ENCODE measurements around the gene LCORL. TPM values are rescaled to one million over a fixed set of nuclear protein-coding genes. Genes with fewer than 3 reads are reported as not detected.

Gene LCORL
- total RNA-seq, 2 experiments from 2014 or later, result 8.1 to 10.5 TPM

- intact Hi-C loops (cut with micrococcal nuclease), result loop anchor here (5.0 kb wide), 1 partner anchor 1587 kb away; the partner anchor contains the start of gene TAPT1
- Mint-ChIP-seq H3K9me3 (no peaks in the 10 kb centered on the region), H3K4me1 (ENCODE audit: low read depth) (peaks cover 21% of the 10 kb centered on the region), H3K4me3 (no peak overlapping the region), H3K27me3 (no peaks in the 10 kb centered on the region), H3K27ac (no peak overlapping the region), H3K36me3 (peaks cover 52% of the 10 kb centered on the region)
- ChIA-PET CTCF (no interaction called here), POLR2A (no interaction called here)
- DNase-seq, result no peak
Observed at GRCh38 chr4:17814140-17814539, 207.4 kb downstream of the LCORL start.

DNA sequence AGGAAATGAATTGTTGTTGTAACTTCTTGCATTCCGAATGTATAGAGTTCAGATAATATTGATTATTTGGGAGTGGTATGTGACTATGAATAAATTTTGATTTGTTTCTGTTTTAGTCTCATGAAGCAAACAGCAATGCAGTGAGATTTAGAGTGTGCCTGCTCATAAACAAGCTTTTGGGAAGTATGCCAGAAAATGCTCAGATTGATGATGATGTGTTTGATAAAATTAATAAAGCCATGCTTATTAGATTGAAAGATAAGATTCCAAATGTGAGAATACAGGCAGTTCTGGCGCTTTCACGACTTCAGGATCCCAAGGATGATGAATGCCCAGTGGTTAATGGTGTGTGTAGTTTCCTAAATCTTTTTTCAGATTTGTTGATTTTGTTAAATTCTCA, 208.8 kb downstream of the LCORL start:
- intact Hi-C loops (cut with micrococcal nuclease), result loop anchor here (5.0 kb wide), 1 partner anchor 1586 kb away; the partner anchor contains the start of gene TAPT1
- H3K4me3 Mint-ChIP-seq, result peak overlapping the region; percentile 94
- no peaks in the 10 kb centered on the region for H3K9me3 Mint-ChIP-seq
- no peak for DNase-seq
- peaks cover 54% of the 10 kb centered on the region for H3K36me3 Mint-ChIP-seq
- H3K27ac Mint-ChIP-seq, result no peak overlapping the region
- peaks cover 31% of the 10 kb centered on the region for H3K4me1 Mint-ChIP-seq (ENCODE audit: low read depth)
- no peaks in the 10 kb centered on the region for H3K27me3 Mint-ChIP-seq
- POLR2A ChIA-PET, result interaction anchor here (1.6 kb wide), 1 partner anchor 235 kb away, joined by 4 read pairs; no protein-coding TSS in a partner anchor
- CTCF ChIA-PET, result no interaction called here

- Mint-ChIP-seq H3K4me1 (ENCODE audit: low read depth) (peaks cover 31% of the 10 kb centered on the region), H3K27ac (peak overlapping the region; percentile 97), H3K27me3 (no peaks in the 10 kb centered on the region), H3K36me3 (peaks cover 54% of the 10 kb centered on the region), H3K9me3 (no peaks in the 10 kb centered on the region), H3K4me3 (peak overlapping the region; percentile 94)
- intact Hi-C loops (cut with micrococcal nuclease), result loop anchor here (5.0 kb wide), 1 partner anchor 1585 kb away; the partner anchor contains the start of gene TAPT1
- no peak for DNase-seq
- ChIA-PET POLR2A (interaction anchor here (1.6 kb wide), 1 partner anchor 234 kb away, joined by 4 read pairs; no protein-coding TSS in a partner anchor), CTCF (no interaction called here)
Observed at GRCh38 chr4:17812125-17812524, 209.4 kb downstream of the LCORL start.

DNA sequence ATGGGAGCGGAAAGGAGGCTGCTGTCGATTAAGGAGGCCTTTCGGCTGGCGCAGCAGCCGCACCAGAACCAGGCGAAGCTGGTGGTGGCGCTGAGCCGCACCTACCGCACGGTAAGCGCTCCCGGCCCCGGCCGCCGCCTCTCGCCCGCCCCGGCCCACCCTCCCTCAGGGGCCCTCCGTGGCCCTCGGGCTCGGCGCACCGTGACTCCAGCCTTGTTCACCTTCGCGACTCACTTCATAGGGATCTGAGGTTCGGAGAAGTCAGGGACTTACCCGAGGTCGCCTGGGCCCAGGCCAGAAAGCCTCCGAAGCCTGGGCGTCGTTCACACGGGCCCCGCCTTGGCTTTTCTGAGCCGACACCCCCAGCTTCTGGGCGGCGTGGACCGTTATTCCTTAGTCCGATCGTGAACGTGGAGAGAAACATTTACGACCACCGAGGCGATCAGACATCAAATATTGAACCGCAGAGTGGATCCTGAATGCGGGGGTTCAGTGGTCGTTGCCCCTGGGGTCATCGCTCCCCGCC, 210.4 kb downstream of the LCORL start:
- Mint-ChIP-seq H3K9me3 (no peaks in the 10 kb centered on the region), H3K27me3 (no peaks in the 10 kb centered on the region), H3K36me3 (peaks cover 47% of the 10 kb centered on the region), H3K27ac (peak overlapping the region; percentile 97), H3K4me3 (peak overlapping the region; percentile 94), H3K4me1 (ENCODE audit: low read depth) (peaks cover 39% of the 10 kb centered on the region)
- ChIA-PET POLR2A (interaction anchor here (0.6 to 2.2 kb wide), 4 partner anchors 10 to 1585 kb away, joined by 3 to 9 read pairs (median 5); partner anchors contain the start of gene TAPT1), CTCF (interaction anchor here (4.5 to 5.0 kb wide), 2 partner anchors 13 to 263 kb away, joined by 25 to 46 read pairs; no protein-coding TSS in a partner anchor)
- intact Hi-C loops (cut with micrococcal nuclease), result loop anchor here (1.0 to 5.0 kb wide), 4 partner anchors 174 to 1584 kb away; partner anchors contain the start of gene TAPT1
- DNase-seq, result no peak

DNA sequence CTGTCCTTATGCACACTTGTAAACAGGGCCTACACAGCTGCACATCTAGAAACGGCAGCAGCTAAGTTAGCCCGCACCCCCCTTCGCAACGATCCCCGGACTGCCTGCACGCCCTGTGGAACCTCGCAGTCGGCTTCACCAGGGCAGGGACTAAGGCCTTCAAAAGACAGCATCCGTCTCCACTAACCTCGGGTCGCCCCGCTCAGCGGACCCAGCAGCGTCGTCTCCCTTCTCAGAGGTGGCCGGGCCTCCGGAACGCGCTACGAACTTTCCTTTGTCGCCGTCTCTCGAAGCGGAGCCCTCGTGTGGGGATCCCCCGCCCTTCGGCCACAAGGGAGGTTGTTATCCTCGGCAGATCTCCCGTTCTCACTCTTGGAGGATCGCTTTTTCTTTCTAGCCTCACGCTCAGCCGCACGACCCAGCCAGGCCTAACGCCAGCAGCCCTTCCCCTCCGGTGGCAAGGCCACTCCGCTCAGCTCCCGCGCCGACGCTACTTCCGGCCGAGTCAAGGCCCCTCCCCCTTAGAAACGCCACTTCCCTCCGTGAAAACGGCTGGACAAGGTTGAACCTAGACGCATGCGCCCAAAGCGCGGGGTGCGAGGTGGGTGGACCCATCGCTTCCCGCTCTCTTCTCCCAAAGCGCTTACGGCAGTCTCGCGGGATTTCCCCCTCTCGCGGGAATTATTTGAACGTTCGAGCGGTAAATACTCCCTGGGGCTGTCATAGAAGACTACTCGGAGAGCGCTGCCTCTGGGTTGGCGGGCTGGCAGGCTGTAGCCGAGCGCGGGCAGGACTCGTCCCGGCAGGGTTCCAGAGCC, 211.1 kb downstream of the LCORL start, which contains the start of the genes DCAF16 and NCAPG:
DCAF16 (minus strand) TSS at position 498 of the 818 bp plus-strand sequence. CDS start 6,616 bp downstream, outside the sequence.
NCAPG (plus strand) TSS at position 720 of the 818 bp plus-strand sequence. CDS start 99 bp downstream, outside the sequence.
- Mint-ChIP-seq H3K4me1 (ENCODE audit: low read depth) (peaks cover 44% of the 10 kb centered on the region), H3K4me3 (peak within 1 kb of the TSS; percentile 94)

DNA sequence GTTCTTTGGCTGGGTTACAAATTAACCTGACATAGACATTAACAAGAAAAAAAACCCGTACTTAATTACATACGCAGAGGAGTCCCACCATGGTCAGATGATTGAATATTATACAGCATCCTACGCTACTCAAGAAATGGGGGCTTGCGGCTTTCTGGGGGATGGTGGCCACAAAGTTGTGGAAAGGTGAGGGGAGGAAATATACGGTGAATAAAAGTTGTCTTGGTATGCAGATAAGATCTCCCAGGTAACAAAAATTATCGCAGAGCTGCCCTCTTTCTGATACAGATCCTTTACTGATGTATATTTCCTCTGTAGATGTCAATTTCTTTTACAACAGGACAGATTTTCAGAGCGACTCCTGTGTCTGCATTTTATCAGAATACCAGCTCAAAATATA, 211.9 kb downstream of the LCORL start:
- ChIA-PET POLR2A (interaction anchor here (0.6 to 2.2 kb wide), 3 partner anchors 12 to 231 kb away, joined by 3 to 9 read pairs (median 5); no protein-coding TSS in a partner anchor), CTCF (interaction anchor here (1.1 to 5.0 kb wide), 6 partner anchors 12 to 261 kb away, joined by 3 to 46 read pairs (median 6); partner anchors contain the start of gene MED28)
- Mint-ChIP-seq H3K27me3 (no peaks in the 10 kb centered on the region), H3K4me1 (ENCODE audit: low read depth) (peaks cover 50% of the 10 kb centered on the region), H3K36me3 (peaks cover 44% of the 10 kb centered on the region), H3K9me3 (no peaks in the 10 kb centered on the region), H3K27ac (peak overlapping the region; percentile 97), H3K4me3 (peak overlapping the region; percentile 94)
- no peak for DNase-seq
- intact Hi-C loops (cut with micrococcal nuclease), result loop anchor here (1.0 to 5.0 kb wide), 7 partner anchors 195 to 1582 kb away; partner anchors contain the start of genes LAP3, MED28, QDPR and TAPT1

More for the DNA sequence above, 211.1 kb downstream of the LCORL start, which contains the start of the genes DCAF16 and NCAPG:
- Mint-ChIP-seq H3K36me3 (peaks cover 46% of the 10 kb centered on the region), H3K27me3 (no peaks in the 10 kb centered on the region), H3K27ac (peak within 1 kb of the TSS; percentile 97), H3K9me3 (no peaks in the 10 kb centered on the region)
- ChIA-PET POLR2A (interaction anchor here (0.6 to 2.2 kb wide), 6 partner anchors 10 to 1584 kb away, joined by 3 to 9 read pairs (median 4); partner anchors contain the start of genes QDPR and TAPT1), CTCF (interaction anchor here (0.6 to 5.0 kb wide), 5 partner anchors 13 to 707 kb away, joined by 4 to 46 read pairs (median 6); no protein-coding TSS in a partner anchor)
- DNase-seq, result peak; percentile 99
- intact Hi-C loops (cut with micrococcal nuclease), result loop anchor here (1.0 to 5.0 kb wide), 8 partner anchors 173 to 1583 kb away; partner anchors contain the start of genes LAP3, MED28, QDPR and TAPT1

GRCh38 chr4:17807446-17807845, 214.1 kb downstream of the LCORL start:
- DNase-seq, result no peak
- ChIA-PET CTCF (interaction anchor here (1.1 to 5.0 kb wide), 3 partner anchors 10 to 259 kb away, joined by 4 to 46 read pairs (median 25); partner anchors contain the start of gene MED28), POLR2A (no interaction called here)
- H3K27ac Mint-ChIP-seq, result no peak overlapping the region
- peaks cover 55% of the 10 kb centered on the region for H3K4me1 Mint-ChIP-seq (ENCODE audit: low read depth)
- H3K27me3 Mint-ChIP-seq, result no peaks in the 10 kb centered on the region
- no peaks in the 10 kb centered on the region for H3K9me3 Mint-ChIP-seq
- H3K4me3 Mint-ChIP-seq, result no peak overlapping the region
- H3K36me3 Mint-ChIP-seq, result peaks cover 54% of the 10 kb centered on the region
- intact Hi-C loops (cut with micrococcal nuclease), result loop anchor here (1.0 kb wide), 1 partner anchor 9 kb away; no protein-coding TSS in a partner anchor

GRCh38 chr4:17805580-17806155, 215.9 kb downstream of the LCORL start:
- peaks cover 48% of the 10 kb centered on the region for H3K36me3 Mint-ChIP-seq

DNA sequence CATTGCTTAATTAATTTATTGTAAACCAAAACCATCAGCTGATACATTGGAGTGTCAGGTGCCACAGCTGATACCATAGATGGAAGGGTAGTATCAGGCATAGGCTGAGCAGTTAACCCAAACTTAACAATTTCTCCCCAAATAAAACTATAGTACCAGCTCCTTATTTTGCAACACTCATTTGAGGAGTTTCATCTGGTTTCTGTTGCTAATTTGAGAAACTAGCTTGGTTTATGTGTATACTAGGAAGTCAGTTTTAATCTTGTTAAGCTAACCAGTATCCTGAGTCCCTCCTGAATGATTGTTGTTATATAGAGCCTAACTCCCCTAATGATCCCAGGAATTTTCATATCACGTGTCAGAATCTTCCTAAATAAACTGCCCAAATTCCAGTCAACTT, 223.7 kb downstream of the LCORL start:
- DNase-seq, result no peak
- H3K4me1 Mint-ChIP-seq (ENCODE audit: low read depth), result peaks cover 10% of the 10 kb centered on the region
- ChIA-PET CTCF (interaction anchor here (1.1 to 3.7 kb wide), 2 partner anchors 11 to 249 kb away, joined by 6 to 25 read pairs; partner anchors contain the start of genes DCAF16 and NCAPG), POLR2A (interaction anchor here (1.7 kb wide), 1 partner anchor 12 kb away, joined by 5 read pairs; the partner anchor contains the start of genes DCAF16 and NCAPG)
- H3K4me3 Mint-ChIP-seq, result no peak overlapping the region
- H3K27ac Mint-ChIP-seq, result no peak overlapping the region
- intact Hi-C loops (cut with micrococcal nuclease), result loop anchor here (1.0 kb wide), 1 partner anchor 9 kb away; no protein-coding TSS in a partner anchor
- H3K27me3 Mint-ChIP-seq, result no peaks in the 10 kb centered on the region
- H3K36me3 Mint-ChIP-seq, result peaks cover 24% of the 10 kb centered on the region
- H3K9me3 Mint-ChIP-seq, result no peaks in the 10 kb centered on the region

More at GRCh38 chr4:17805580-17806155, 215.9 kb downstream of the LCORL start:
- ChIA-PET POLR2A (interaction anchor here (1.3 kb wide), 1 partner anchor 191 kb away, joined by 5 read pairs; the partner anchor contains the start of gene MED28), CTCF (interaction anchor here (1.1 to 2.4 kb wide), 4 partner anchors 10 to 257 kb away, joined by 3 to 8 read pairs (median 7); no protein-coding TSS in a partner anchor)
- DNase-seq, result peak; percentile 36
- H3K9me3 Mint-ChIP-seq, result no peaks in the 10 kb centered on the region
- intact Hi-C loops (cut with micrococcal nuclease), result no loop called here
- no peak overlapping the region for H3K27ac Mint-ChIP-seq
- no peaks in the 10 kb centered on the region for H3K27me3 Mint-ChIP-seq
- peaks cover 51% of the 10 kb centered on the region for H3K4me1 Mint-ChIP-seq (ENCODE audit: low read depth)
- H3K4me3 Mint-ChIP-seq, result no peak overlapping the region

- peaks cover 5% of the 10 kb centered on the region for H3K4me1 Mint-ChIP-seq (ENCODE audit: low read depth)
- H3K9me3 Mint-ChIP-seq, result no peaks in the 10 kb centered on the region
- ChIA-PET CTCF (interaction anchor here (0.6 to 1.2 kb wide), 2 partner anchors 12 to 22 kb away, joined by 3 read pairs; no protein-coding TSS in a partner anchor), POLR2A (no interaction called here)
- no peaks in the 10 kb centered on the region for H3K27me3 Mint-ChIP-seq
- no peak overlapping the region for H3K4me3 Mint-ChIP-seq
- no peak for DNase-seq
- peaks cover 26% of the 10 kb centered on the region for H3K36me3 Mint-ChIP-seq
- intact Hi-C loops (cut with micrococcal nuclease), result no loop called here
- H3K27ac Mint-ChIP-seq, result no peak overlapping the region
Observed at GRCh38 chr4:17794730-17795129, 226.8 kb downstream of the LCORL start.

Measured in activated CD4-positive, alpha-beta memory T cell treated with anti-CD3 and anti-CD28 coated beads for 36 hours (primary cell).